RCC 7860 (cell line): ENCODE data around the gene GET4.
"Not testable (repeated sequence)": the region's sequence is repeated elsewhere in the genome, so short reads cannot be mapped to it uniquely, and the experiment has no call there.

Source experiments
- DNase-seq: peaks from one replicate; pipeline ENCODE4 v3.0.0-alpha.2; 2015; ENCODE audit warnings: low spot score
- FAIRE-seq: peaks from 2 replicates; lab custom pipeline; 2012; peaks lifted over from hg19 to GRCh38; lab: Jason Lieb, UNC

The GET4 gene

GRCh38 chr7:924042-924441 lies 47.7 kb downstream of the GET4 start:
- not testable (repeated sequence) for FAIRE-seq, DNase-seq

- DNase-seq (no peak), FAIRE-seq (no peak)
These were observed 48.3 kb downstream of the GET4 start for GRCh38 chr7:924541-925231.

GRCh38 chr7:925601-926000 lies 49.2 kb downstream of the GET4 start:
- no peak for FAIRE-seq

GRCh38 chr7:926061-927030 lies 50.0 kb downstream of the GET4 start:
- no peak for DNase-seq
- no peak for FAIRE-seq

More at GRCh38 chr7:925601-926000, 49.2 kb downstream of the GET4 start:
- no peak for DNase-seq

- FAIRE-seq (no peak), DNase-seq (no peak)
These were observed 50.8 kb downstream of the GET4 start for GRCh38 chr7:927031-927671.

GRCh38 chr7:929311-929711 lies 53.0 kb downstream of the GET4 start:
- DNase-seq = no peak
- FAIRE-seq = no peak

- no peak for FAIRE-seq
- no peak for DNase-seq
These were observed 54.8 kb downstream of the GET4 start for GRCh38 chr7:930975-931758.

- DNase-seq (no peak), FAIRE-seq (no peak)
These were observed 55.7 kb downstream of the GET4 start for GRCh38 chr7:931871-932650.

- DNase-seq (no peak), FAIRE-seq (no peak)
These were observed 56.3 kb downstream of the GET4 start for GRCh38 chr7:932651-932975.

- DNase-seq (no peak), FAIRE-seq (no peak)
These were observed 58.3 kb downstream of the GET4 start for GRCh38 chr7:934469-935163.

GRCh38 chr7:935164-935873 lies 59.0 kb downstream of the GET4 start:
- no peak for DNase-seq
- FAIRE-seq = no peak

GRCh38 chr7:935874-936385 lies 59.6 kb downstream of the GET4 start:
- FAIRE-seq (no peak), DNase-seq (no peak)

GRCh38 chr7:936386-937054 lies 60.2 kb downstream of the GET4 start:
- DNase-seq (no peak), FAIRE-seq (no peak)

- DNase-seq (no peak), FAIRE-seq (no peak)
These were observed 61.6 kb downstream of the GET4 start for GRCh38 chr7:937856-938484.

GRCh38 chr7:938546-939185 lies 62.3 kb downstream of the GET4 start:
- DNase-seq (no peak), FAIRE-seq (no peak)

- FAIRE-seq = no peak
- no peak for DNase-seq
These were observed 63.5 kb downstream of the GET4 start for GRCh38 chr7:939843-940242.
